Osteocyte (in vitro differentiated cells): ENCODE data around the gene SMIM30. TPM values are rescaled to one million over a fixed set of nuclear protein-coding genes. Genes with fewer than 3 reads are reported as not detected.

Source experiments
- DNase-seq: peaks from one replicate; pipeline ENCODE4 v3.0.0; 2021; ENCODE audit warnings: mixed read lengths; ENCODE audit not compliant: unreplicated experiment; ENCODE audit errors: extremely low spot score
- H3K27ac Mint-ChIP-seq: one replicate; pipeline ENCODE4 v1.8.0; 2021; ENCODE audit warnings: mild to moderate bottlenecking, mixed read lengths; ENCODE audit not compliant: unreplicated experiment
- H3K27me3 Mint-ChIP-seq: one replicate; pipeline ENCODE4 v1.8.0; 2021; ENCODE audit warnings: mixed read lengths; ENCODE audit not compliant: unreplicated experiment
- H3K36me3 Mint-ChIP-seq: one replicate; pipeline ENCODE4 v1.8.0; 2021; ENCODE audit warnings: mixed read lengths; ENCODE audit not compliant: unreplicated experiment
- H3K4me1 Mint-ChIP-seq: one replicate; pipeline ENCODE4 v1.8.0; 2021; ENCODE audit warnings: mixed read lengths; ENCODE audit not compliant: unreplicated experiment
- H3K4me3 Mint-ChIP-seq: one replicate; pipeline ENCODE4 v1.8.0; 2021; ENCODE audit warnings: mild to moderate bottlenecking, moderate library complexity, mixed read lengths; ENCODE audit not compliant: unreplicated experiment
- H3K9me3 Mint-ChIP-seq: one replicate; pipeline ENCODE4 v1.8.0; 2021; ENCODE audit warnings: mixed read lengths; ENCODE audit not compliant: unreplicated experiment
- total RNA-seq: library from RNA; stranded (reverse); gene quantifications from 2 replicates; pipeline ENCODE4 v1.2.1, GENCODE V29; 2021
- TF ChIP-seq, protein P1 (sequence below): fragments of 200-600 bp; sonication (generic); IDR thresholded peaks from 2 replicates; pipeline ENCODE4 v1.5.0; 2021; ENCODE audit warnings: antibody characterized with exemption, mild to moderate bottlenecking, moderate library complexity

SMIM30 gene
- total RNA-seq, 1 donor from 2014 or later = 43.9 TPM

DNA sequence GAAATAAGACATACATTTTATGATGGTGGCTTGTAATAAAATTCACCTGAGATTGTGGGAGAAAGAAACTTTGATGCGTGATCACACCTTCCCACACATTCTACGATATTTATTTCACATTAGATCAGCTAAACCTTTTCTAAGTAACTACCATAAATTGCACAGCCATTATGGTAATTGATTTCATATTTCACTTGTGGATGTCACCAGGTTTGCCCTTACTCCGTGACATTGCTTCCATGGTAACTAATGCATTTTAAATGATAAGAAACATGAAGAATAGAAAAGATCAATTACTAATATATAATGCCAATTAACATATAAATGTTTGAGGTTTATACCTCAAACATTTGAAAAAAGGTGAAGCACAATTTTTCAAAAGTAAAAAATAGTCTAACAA is 35.8 kb upstream of the SMIM30 start:
- Mint-ChIP-seq H3K4me1 (no peaks in the 10 kb centered on the region), H3K27me3 (peaks cover 54% of the 10 kb centered on the region), H3K4me3 (no peak overlapping the region), H3K36me3 (no peaks in the 10 kb centered on the region), H3K9me3 (no peaks in the 10 kb centered on the region), H3K27ac (no peak overlapping the region)
- TF ChIP-seq, protein P1, sequence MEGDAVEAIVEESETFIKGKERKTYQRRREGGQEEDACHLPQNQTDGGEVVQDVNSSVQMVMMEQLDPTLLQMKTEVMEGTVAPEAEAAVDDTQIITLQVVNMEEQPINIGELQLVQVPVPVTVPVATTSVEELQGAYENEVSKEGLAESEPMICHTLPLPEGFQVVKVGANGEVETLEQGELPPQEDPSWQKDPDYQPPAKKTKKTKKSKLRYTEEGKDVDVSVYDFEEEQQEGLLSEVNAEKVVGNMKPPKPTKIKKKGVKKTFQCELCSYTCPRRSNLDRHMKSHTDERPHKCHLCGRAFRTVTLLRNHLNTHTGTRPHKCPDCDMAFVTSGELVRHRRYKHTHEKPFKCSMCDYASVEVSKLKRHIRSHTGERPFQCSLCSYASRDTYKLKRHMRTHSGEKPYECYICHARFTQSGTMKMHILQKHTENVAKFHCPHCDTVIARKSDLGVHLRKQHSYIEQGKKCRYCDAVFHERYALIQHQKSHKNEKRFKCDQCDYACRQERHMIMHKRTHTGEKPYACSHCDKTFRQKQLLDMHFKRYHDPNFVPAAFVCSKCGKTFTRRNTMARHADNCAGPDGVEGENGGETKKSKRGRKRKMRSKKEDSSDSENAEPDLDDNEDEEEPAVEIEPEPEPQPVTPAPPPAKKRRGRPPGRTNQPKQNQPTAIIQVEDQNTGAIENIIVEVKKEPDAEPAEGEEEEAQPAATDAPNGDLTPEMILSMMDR = no peak
- no peak for DNase-seq

DNA sequence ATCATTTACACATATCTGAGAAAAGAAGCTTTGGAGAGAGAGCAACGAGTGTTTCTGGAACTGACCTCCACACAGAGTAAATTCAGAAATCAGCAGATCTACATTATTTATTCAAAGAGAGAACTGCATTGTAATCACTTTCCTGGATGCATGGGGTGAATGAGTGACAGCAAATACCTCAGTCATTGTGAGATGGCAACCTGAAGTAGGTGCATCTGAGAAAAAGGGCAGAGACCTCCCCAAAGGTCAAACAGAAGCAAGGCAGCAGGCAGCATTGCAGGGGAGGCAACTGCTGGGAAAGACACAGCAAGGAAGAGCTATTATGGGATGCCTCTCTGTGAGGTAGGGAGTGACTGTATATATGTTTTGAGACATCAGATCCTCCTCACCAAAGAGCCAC is 26.5 kb upstream of the SMIM30 start:
- no peaks in the 10 kb centered on the region for H3K4me1 Mint-ChIP-seq
- no peaks in the 10 kb centered on the region for H3K36me3 Mint-ChIP-seq
- H3K27me3 Mint-ChIP-seq = peaks cover 37% of the 10 kb centered on the region
- DNase-seq = no peak
- no peak overlapping the region for H3K27ac Mint-ChIP-seq
- no peaks in the 10 kb centered on the region for H3K9me3 Mint-ChIP-seq
- TF ChIP-seq, protein P1 = no peak
- no peak overlapping the region for H3K4me3 Mint-ChIP-seq

DNA sequence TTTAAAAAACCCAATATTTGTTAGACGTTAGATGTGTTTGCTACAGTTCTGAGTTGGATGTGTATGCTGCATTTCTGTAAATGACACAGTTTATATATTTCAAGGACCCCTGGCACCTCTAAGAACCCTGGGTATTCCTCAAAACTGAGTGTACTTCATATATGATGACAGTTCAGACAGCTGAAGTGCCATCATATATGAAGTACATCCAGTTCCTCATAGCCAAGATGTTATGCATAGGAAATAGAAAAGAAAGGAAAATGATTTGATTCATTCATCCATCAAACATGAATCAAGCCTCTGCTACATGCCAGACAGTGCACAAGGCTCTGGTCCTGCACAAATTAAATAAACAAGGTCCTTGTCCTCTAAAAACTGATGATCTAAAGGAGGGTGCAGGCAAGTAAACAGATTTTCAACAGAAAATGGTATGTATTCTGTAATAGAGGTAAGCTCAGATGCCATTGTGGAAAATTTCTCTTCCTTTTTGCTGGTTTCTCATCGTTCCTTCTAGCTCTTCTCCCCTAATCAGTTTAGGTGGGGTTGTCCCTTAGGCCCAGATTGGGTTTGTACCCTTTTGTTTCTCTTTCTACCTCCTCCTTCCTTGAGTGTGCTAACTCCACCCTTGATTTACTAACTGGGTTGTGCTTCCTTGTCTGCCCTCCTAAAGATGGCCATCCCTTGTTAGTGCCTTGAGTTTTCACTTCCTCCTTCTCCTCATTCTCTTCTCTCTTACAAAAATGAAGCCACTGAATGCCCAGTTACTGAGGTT is 25.3 kb upstream of the SMIM30 start:
- Mint-ChIP-seq H3K4me1 (no peaks in the 10 kb centered on the region), H3K4me3 (no peak overlapping the region), H3K27ac (no peak overlapping the region), H3K27me3 (peaks cover 33% of the 10 kb centered on the region), H3K9me3 (no peaks in the 10 kb centered on the region), H3K36me3 (no peaks in the 10 kb centered on the region)
- DNase-seq = no peak
- TF ChIP-seq, protein P1 = no peak

DNA sequence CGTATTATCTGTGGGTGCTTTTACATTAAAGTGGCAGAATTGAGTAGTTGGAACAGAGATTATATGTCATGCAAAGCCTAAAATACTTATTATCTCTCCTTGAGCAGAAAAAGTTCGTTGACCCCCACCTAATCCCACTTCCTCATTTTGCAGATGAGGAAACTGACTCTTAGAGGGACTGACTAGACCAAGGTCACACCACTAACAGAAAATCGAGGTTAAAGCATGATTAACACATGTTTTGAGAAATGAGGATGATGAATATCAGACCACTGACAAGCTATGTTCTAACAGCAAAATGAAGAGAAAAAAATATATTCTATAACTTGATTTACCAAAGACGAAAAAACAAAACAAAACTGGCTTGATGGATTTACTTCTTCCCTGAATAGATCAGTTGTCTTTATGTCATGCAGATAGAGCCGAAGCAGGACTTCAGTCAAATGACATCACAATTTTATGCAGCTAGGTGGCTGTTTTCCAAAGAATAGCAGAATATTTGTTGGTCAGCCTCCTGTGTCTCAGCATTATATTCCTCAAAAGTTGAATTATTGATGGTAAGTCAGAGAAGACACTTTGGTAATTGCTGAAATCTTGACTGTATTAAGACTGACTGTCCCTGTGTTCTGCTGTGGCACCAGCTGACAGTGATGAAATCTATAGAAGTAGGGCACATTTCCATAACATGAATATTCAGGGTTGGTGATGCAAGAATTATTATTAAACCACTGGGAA is 24.2 kb upstream of the SMIM30 start:
- TF ChIP-seq, protein P1 = no peak
- no peaks in the 10 kb centered on the region for H3K4me1 Mint-ChIP-seq
- no peak overlapping the region for H3K4me3 Mint-ChIP-seq
- no peak for DNase-seq
- no peak overlapping the region for H3K27ac Mint-ChIP-seq
- peaks cover 28% of the 10 kb centered on the region for H3K27me3 Mint-ChIP-seq
- H3K36me3 Mint-ChIP-seq = no peaks in the 10 kb centered on the region
- H3K9me3 Mint-ChIP-seq = no peaks in the 10 kb centered on the region

DNA sequence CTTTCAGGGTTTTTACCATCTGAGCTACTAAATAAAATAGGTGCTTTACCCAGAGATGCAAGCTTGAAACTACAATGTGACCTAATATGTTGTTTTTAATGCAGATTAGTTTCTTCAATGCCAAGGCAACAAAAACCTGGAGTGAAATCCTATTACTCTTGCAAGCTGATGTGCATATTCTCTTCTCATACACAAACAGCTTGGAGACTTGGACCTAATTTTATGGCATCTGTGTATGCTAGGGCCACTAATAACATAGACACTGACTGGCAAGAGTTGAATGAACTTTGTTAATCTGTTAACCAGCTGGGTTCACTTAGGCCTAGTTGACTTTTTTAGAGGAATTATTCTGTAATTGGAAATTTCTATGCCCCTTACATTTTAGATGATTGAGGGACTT is 23.4 kb upstream of the SMIM30 start:
- Mint-ChIP-seq H3K4me3 (no peak overlapping the region), H3K4me1 (no peaks in the 10 kb centered on the region), H3K9me3 (no peaks in the 10 kb centered on the region), H3K36me3 (no peaks in the 10 kb centered on the region), H3K27ac (no peak overlapping the region), H3K27me3 (peaks cover 30% of the 10 kb centered on the region)
- TF ChIP-seq, protein P1 = no peak
- DNase-seq = no peak
